GM23248 (cell line): ENCODE data around the gene ARAP1.

ENCODE experiments used
- EZH2 ChIP-seq: fragments of 200-600 bp; sonication (generic); IDR thresholded peaks from 2 replicates; pipeline ENCODE4 v1.6.1; 2018; ENCODE audit warnings: antibody characterized with exemption, mild to moderate bottlenecking; ENCODE audit not compliant: insufficient read depth, poor library complexity, severe bottlenecking
- EZH2phosphoT487 ChIP-seq: fragments of 200-600 bp; sonication (generic); IDR thresholded peaks from 2 replicates; pipeline ENCODE4 v1.6.1; 2018; ENCODE audit warnings: antibody characterized with exemption, moderate library complexity, mild to moderate bottlenecking, low read depth; ENCODE audit not compliant: insufficient read depth

- TF ChIP-seq EZH2 (no peak), EZH2phosphoT487 (no peak)
Observed at GRCh38 chr11:72768581-72768980, 16.4 kb upstream of the ARAP1 start.
